Activated CD4-positive, CD25-positive, alpha-beta regulatory T cell (primary cell): ENCODE results near the gene SLPI.

Experiments
- DNase-seq, 4 experiments: peaks; one replicate each; lab custom pipeline; 2025; lab: John Stamatoyannopoulos, UW

SLPI gene

DNA sequence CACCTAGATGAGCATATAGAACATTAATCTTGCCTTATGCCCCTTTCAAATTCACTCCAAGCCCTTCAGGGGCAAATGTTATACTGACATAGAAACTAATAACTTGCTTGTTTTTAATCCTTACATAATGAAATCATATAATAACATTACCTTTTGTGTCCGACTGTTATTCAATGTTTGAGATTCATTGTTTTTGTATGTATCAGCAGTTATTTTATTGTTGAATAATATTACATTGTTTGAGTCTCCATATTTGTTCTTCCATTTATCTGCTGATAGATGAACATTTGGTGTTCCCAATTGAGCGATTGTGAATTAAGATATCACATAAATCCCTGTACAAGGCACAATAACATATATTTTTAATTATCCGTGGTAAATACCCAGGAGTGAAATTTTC, 41.5 kb downstream of the SLPI start:
- no peak for DNase-seq

GRCh38 chr20:45211569-45212474, 42.5 kb downstream of the SLPI start:
- DNase-seq: no peak

GRCh38 chr20:45209924-45210323, 44.4 kb downstream of the SLPI start:
- DNase-seq: no peak

DNA sequence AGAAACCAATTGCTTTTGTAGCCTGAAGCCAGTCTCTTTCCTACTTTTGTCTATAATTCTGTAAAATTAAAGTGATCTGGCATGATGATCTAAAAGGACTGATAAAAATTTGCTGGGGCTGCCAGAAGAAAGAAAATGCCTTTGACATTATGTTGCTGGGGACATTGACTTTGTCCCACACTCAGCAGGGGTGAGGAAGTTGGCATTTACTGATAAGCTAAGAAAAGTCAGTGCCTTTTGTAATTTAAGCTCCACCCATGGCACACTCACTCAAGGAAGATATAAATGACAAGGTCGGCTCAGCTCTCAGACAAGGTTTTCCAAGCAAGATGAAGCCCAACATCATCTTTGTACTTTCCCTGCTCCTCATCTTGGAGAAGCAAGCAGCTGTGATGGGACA, 47.6 kb downstream of the SLPI start, which contains the start of gene SEMG1:
Gene SEMG1, plus strand, starts transcription at position 309 of the 400 bp plus-strand sequence. Its CDS starts 21 bp downstream, at position 330.
- DNase-seq: no peak
